K562 (cell line): ENCODE data around the gene FAT2. TPM values are rescaled to one million over a fixed set of nuclear protein-coding genes. Genes with fewer than 3 reads are reported as not detected.

Experiments used
- ATAC-seq: fragments of 200-7000 bp; cut with Tn5 transposase; 3 replicates; pipeline ENCODE4 v1.9.1; 2020; ENCODE audit warnings: moderate library complexity
- BruUV-seq: library from RNA; stranded (reverse); fragments of 400-500 nt; replicated peaks from 2 replicates; lab custom pipeline; 2021; lab: Mats Ljungman, UMichigan
- CTCF ChIA-PET: fragments of 300-600 bp; formaldehyde crosslinking; extraction: SDS; loops from one replicate; lab custom pipeline; 2021; ENCODE audit warnings: low intra/inter-chr PET ratio; lab: Yijun Ruan, JAX
- POLR2A ChIA-PET: fragments of 300-600, 350-650 bp; sonication (Branson Sonifier 250); formaldehyde crosslinking; extraction: SDS; loops from one replicate; lab custom pipeline; 2021; ENCODE audit warnings: antibody characterized with exemption, inconsistent platforms; lab: Yijun Ruan, JAX
- DNase-seq, 4 experiments: peaks; one replicate each; pipeline versions ENCODE4 v3.0.0 to v3.0.0-alpha.2; 2011 to 2018; ENCODE audit warnings: low spot score in 3 of 4, mixed read lengths in 3 of 4; ENCODE audit errors: extremely low read depth in 1 of 4
- FAIRE-seq: peaks from 2 replicates; lab custom pipeline; 2011; peaks lifted over from hg19 to GRCh38; lab: Jason Lieb, UNC
- H2AFZ ChIP-seq: 2 replicates; pipeline ENCODE4 v1.6.0; 2011; ENCODE audit warnings: low read depth, low read length, control low read depth, inconsistent platforms
- H3K27ac ChIP-seq: fragments of 200-600 bp; 3 replicates; pipeline ENCODE4 v1.8.0; 2011; ENCODE audit warnings: low read depth, mild to moderate bottlenecking, control low read depth, inconsistent platforms, low read length, moderate library complexity, mixed read lengths; ENCODE audit errors: extremely low read depth
- H3K27me3 ChIP-seq, 2 experiments: fragments of 300-600 bp in 1 of 2; 2 replicates in 1 of 2; 3 replicates in 1 of 2; pipeline versions ENCODE4 v1.6.0 to v1.8.0; 2011; ENCODE audit warnings: inconsistent platforms in 2 of 2, low read length in 2 of 2, mild to moderate bottlenecking in 1 of 2, mixed read lengths in 1 of 2, moderate library complexity in 1 of 2; ENCODE audit not compliant: control insufficient read depth in 2 of 2, insufficient read depth in 2 of 2
- H3K36me3 ChIP-seq: fragments of 300-600 bp; 3 replicates; pipeline ENCODE4 v1.8.0; 2011; ENCODE audit warnings: mild to moderate bottlenecking, low read length, inconsistent platforms; ENCODE audit not compliant: control insufficient read depth, insufficient read depth
- H3K4me1 ChIP-seq, 2 experiments: fragments of 200-600 bp in 1 of 2; replicated peaks in 1 of 2; 2 replicates in 1 of 2; 3 replicates in 1 of 2; pipeline versions ENCODE4 v1.5.1 to v1.8.0; 2011; ENCODE audit warnings: inconsistent platforms in 2 of 2, low read length in 2 of 2, mild to moderate bottlenecking in 1 of 2, mixed read lengths in 1 of 2, moderate library complexity in 1 of 2; ENCODE audit not compliant: control insufficient read depth in 2 of 2, insufficient read depth in 2 of 2
- H3K4me2 ChIP-seq: 2 replicates; pipeline ENCODE4 v1.6.1; 2011; ENCODE audit warnings: low read length, control low read depth, inconsistent platforms, mixed read lengths; ENCODE audit not compliant: insufficient read depth
- H3K4me3 ChIP-seq: fragments of 200-600 bp; sonication (generic), shearing (Covaris generic); 2 replicates; pipeline ENCODE4 v1.5.1; 2016; ENCODE audit warnings: control low read depth, inconsistent platforms
- H3K79me2 ChIP-seq: fragments of 200-600 bp; 3 replicates; pipeline ENCODE4 v1.8.0; 2011; ENCODE audit warnings: low read length, inconsistent platforms; ENCODE audit not compliant: control insufficient read depth, insufficient read depth
- H3K9ac ChIP-seq, 2 experiments: 2 replicates each; pipeline versions ENCODE4 v1.6.0 to v1.6.1; 2011; ENCODE audit warnings: low read depth in 2 of 2, low read length in 2 of 2, control low read depth in 1 of 2, inconsistent platforms in 1 of 2, mild to moderate bottlenecking in 1 of 2, mixed read lengths in 1 of 2; ENCODE audit not compliant: insufficient read depth in 1 of 2
- H3K9me1 ChIP-seq: one replicate; pipeline ENCODE4 v1.6.0; 2011; ENCODE audit warnings: inconsistent platforms, mild to moderate bottlenecking, low read length, moderate library complexity; ENCODE audit not compliant: control insufficient read depth, insufficient read depth
- H3K9me3 ChIP-seq: replicated peaks from 2 replicates; pipeline ENCODE4 v1.5.1; 2011; ENCODE audit warnings: low read depth, low read length, inconsistent platforms; ENCODE audit not compliant: control insufficient read depth, insufficient read depth
- H4K20me1 ChIP-seq: replicated peaks from 2 replicates; pipeline ENCODE4 v1.6.1; 2011; ENCODE audit warnings: low read length, inconsistent platforms, mixed read lengths; ENCODE audit not compliant: control insufficient read depth, insufficient read depth
- ARID2 ChIP-seq: fragments of 450-650 bp; IDR thresholded peaks from 2 replicates; pipeline ENCODE4 v1.6.1; 2017; ENCODE audit warnings: antibody characterized with exemption, mild to moderate bottlenecking
- BCLAF1 ChIP-seq, 2 experiments: fragments of 450-650 bp in 1 of 2; IDR thresholded peaks; 2 replicates each; pipeline ENCODE4 v1.6.1; 2011 to 2017; ENCODE audit warnings: low read depth in 2 of 2, antibody characterized with exemption in 1 of 2, borderline replicate concordance in 1 of 2, low read length in 1 of 2, mild to moderate bottlenecking in 1 of 2, mixed read lengths in 1 of 2; ENCODE audit not compliant: control insufficient read depth in 1 of 2
- CCNT2 ChIP-seq: IDR thresholded peaks from 2 replicates; pipeline ENCODE4 v1.6.1; 2011; ENCODE audit warnings: borderline replicate concordance, low read depth, mild to moderate bottlenecking, moderate library complexity, mixed read lengths, low read length; ENCODE audit not compliant: insufficient read length; ENCODE audit errors: extremely low read depth
- CHD4 ChIP-seq: fragments of 200-600 bp; sonication (generic); IDR thresholded peaks from 3 replicates; pipeline ENCODE4 v1.6.1; 2012; ENCODE audit warnings: low read depth, mild to moderate bottlenecking, mixed read lengths, low read length, inconsistent platforms; ENCODE audit not compliant: insufficient read depth, insufficient replicate concordance, poor library complexity, severe bottlenecking
- FOXK1 ChIP-seq: sonication (generic); formaldehyde crosslinking; IDR thresholded peaks from 2 replicates; pipeline ENCODE4 v1.8.0; 2022; ENCODE audit warnings: missing genetic modification reagents, mild to moderate bottlenecking, borderline replicate concordance
- GATAD2B ChIP-seq: fragments of 450-650 bp; IDR thresholded peaks from 2 replicates; pipeline ENCODE4 v1.6.1; 2017; ENCODE audit warnings: mild to moderate bottlenecking, borderline replicate concordance
- NFXL1 ChIP-seq: fragments of 450-650 bp; formaldehyde crosslinking; IDR thresholded peaks from 2 replicates; pipeline ENCODE4 v1.4.0; 2021; ENCODE audit warnings: mild to moderate bottlenecking
- RNF2 ChIP-seq: sonication (generic); IDR thresholded peaks from 2 replicates; pipeline ENCODE4 v1.6.1; 2016
- RUNX1 ChIP-seq: sonication (generic); IDR thresholded peaks from 2 replicates; pipeline ENCODE4 v1.6.1; 2016; ENCODE audit warnings: antibody characterized with exemption, low read depth
- STAT5A ChIP-seq: IDR thresholded peaks from 2 replicates; pipeline ENCODE4 v1.6.1; 2012; ENCODE audit warnings: low read length, inconsistent platforms, borderline replicate concordance
- TCF15 ChIP-seq: fragments of 250-450 bp; sonication (Bioruptor Pico); IDR thresholded peaks from 2 replicates; pipeline ENCODE4 v1.8.0; 2022; ENCODE audit warnings: moderate library complexity, mild to moderate bottlenecking, inconsistent platforms
- ZNF263 ChIP-seq: sonication (generic); formaldehyde crosslinking; IDR thresholded peaks from 2 replicates; pipeline ENCODE4 v1.8.0; 2022; ENCODE audit warnings: mild to moderate bottlenecking, missing genetic modification reagents, borderline replicate concordance
- ZNF408 ChIP-seq: fragments of 250-450 bp; sonication (Bioruptor Pico); IDR thresholded peaks from 2 replicates; pipeline ENCODE4 v1.4.0; 2020; ENCODE audit warnings: low read depth, mild to moderate bottlenecking, moderate library complexity
- ZNF518B ChIP-seq: fragments of 250-450 bp; sonication (Bioruptor Pico); IDR thresholded peaks from 2 replicates; pipeline ENCODE4 v1.5.0; 2021; ENCODE audit warnings: mild to moderate bottlenecking, moderate library complexity
- WGBS: fragments of 100-300 bp; shearing (Covaris generic); methylation state at CpG from one replicate; pipeline ENCODE4 v1.1.6; 2016; ENCODE audit warnings: low coverage, mixed read lengths; ENCODE audit not compliant: insufficient coverage; ENCODE audit errors: missing lambda C conversion rate; 5-methylcytosine and 5-hydroxymethylcytosine counted together
- in situ Hi-C: fragments of 300-500 bp; cut with MboI; formaldehyde crosslinking; loops from 4 replicates; pipeline ENCODE4 v1.15.0; 2018; ENCODE audit warnings: inconsistent platforms, mixed read lengths
- intact Hi-C: fragments of 100-400 bp; cut with micrococcal nuclease; formaldehyde crosslinking; loops from 2 replicates; pipeline ENCODE4 v1.14.2; 2022
- polyA plus RNA-seq, 8 experiments: library from polyadenylated mRNA; depleted of rRNA in 4 of 8; stranded (reverse) in 5 of 8; unstranded in 3 of 8; fragments of >200 nt; fragmentation: Nextera tagmentation in 2 of 8; fragmentation: Illumina TruSeq in 1 of 8; extraction: Ambion mirVana in 2 of 8; extraction: Trizol in 1 of 8; gene quantifications; 2 replicates each; pipeline versions ENCODE4 v1.2.1 to v1.2.3, GENCODE V29; 2011 to 2014; ENCODE audit warnings: inconsistent platforms in 1 of 8, missing spikeins in 1 of 8
- total RNA-seq, 7 experiments: library from RNA; depleted of rRNA in 6 of 7; stranded (reverse); fragments of >200 nt in 6 of 7; fragmentation: Illumina TruSeq in 2 of 7; extraction: Trizol in 2 of 7; gene quantifications; 2 replicates each; pipeline versions ENCODE4 v1.2.1 to v1.2.3, GENCODE V29; 2011 to 2021; ENCODE audit warnings: low replicate concordance in 1 of 7
- TF ChIP-seq, protein P1 (sequence below): fragments of 250-450 bp; sonication (Bioruptor Pico); IDR thresholded peaks from 2 replicates; pipeline ENCODE4 v1.5.0; 2021

The FAT2 gene
- total and polyA plus RNA-seq, 9 of the 15 experiments (the other 6 are each of a cell fraction or from before 2014, with no cell fraction given): not detected

DNA sequence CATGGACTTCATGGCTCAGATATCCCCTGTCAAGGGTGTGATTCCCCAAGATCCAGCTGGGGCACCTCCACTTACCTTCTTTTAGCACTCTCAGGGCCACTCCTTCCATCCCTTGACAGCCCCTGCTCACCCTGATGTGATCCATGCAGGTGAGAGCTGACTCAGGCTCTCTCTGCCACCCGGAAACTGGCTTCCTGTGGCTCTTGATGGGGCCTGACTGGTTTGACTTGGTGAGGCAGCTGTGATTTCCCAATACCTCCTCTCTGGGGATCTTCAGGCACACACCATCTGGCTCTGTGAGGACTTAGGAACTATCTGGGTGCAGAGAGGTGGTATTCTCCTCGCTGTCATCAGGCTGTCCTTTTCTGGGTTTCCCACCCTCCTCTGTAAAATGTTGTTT, 7.9 kb upstream of the FAT2 start:
- ATAC-seq: no peak
- Histone ChIP-seq H3K36me3 (no peaks in the 10 kb centered on the region), H4K20me1 (no peaks in the 10 kb centered on the region), H3K9me3 (no peaks in the 10 kb centered on the region), H3K9ac (0 out of 4 replicates have a peak overlapping the region, but pooled peaks of 1 of the 2 experiments have one; percentile 15), H3K4me3 (no peak overlapping the region), H3K9me1 (no peaks in the 10 kb centered on the region), H2AFZ (no peak overlapping the region), H3K27me3 (peaks cover 5 to 28% of the 10 kb centered on the region in 2 experiments; a peak in 4 of 5 replicates), H3K4me2 (no peak overlapping the region), H3K27ac (no peak overlapping the region), H3K4me1 (no peaks in the 10 kb centered on the region; a peak in 1 of 5 replicates), H3K79me2 (no peaks in the 10 kb centered on the region)
- BruUV-seq: no TSS peak
- intact Hi-C loops: no loop called here
- FAIRE-seq: no peak
- POLR2A ChIA-PET: interaction anchor here (0.6 kb wide), 1 partner anchor 12 kb away, joined by 3 read pairs; no protein-coding TSS in a partner anchor
- in situ Hi-C loops: no loop called here
- 0% methylated on average over 2 of the region's 2 CpGs for WGBS
- CTCF ChIA-PET: no interaction called here
- DNase-seq: no peak
- no peak for TF ChIP-seq GATAD2B
- no peak for TF ChIP-seq ZNF518B (CRISPR knock-in tag)
- no peak for TF ChIP-seq BCLAF1 (IDR thresholded peaks at IDR 0.05; ENCODE audit: borderline replicate concordance in 1 of 2, control insufficient read depth in 1 of 2, low read depth in 2 of 2, low read length in 1 of 2)
- no peak for TF ChIP-seq TCF15 (CRISPR knock-in tag)
- no peak for TF ChIP-seq RUNX1
- TF ChIP-seq, protein P1, sequence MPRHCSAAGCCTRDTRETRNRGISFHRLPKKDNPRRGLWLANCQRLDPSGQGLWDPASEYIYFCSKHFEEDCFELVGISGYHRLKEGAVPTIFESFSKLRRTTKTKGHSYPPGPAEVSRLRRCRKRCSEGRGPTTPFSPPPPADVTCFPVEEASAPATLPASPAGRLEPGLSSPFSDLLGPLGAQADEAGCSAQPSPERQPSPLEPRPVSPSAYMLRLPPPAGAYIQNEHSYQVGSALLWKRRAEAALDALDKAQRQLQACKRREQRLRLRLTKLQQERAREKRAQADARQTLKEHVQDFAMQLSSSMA (CRISPR knock-in tag): no peak
- no peak for TF ChIP-seq STAT5A
- no peak for TF ChIP-seq ZNF263
- no peak for TF ChIP-seq CHD4
- TF ChIP-seq NFXL1 (CRISPR knock-in tag): no peak
- TF ChIP-seq ARID2: no peak
- TF ChIP-seq RNF2: no peak
- no peak for TF ChIP-seq FOXK1 (CRISPR knock-in tag)
- no peak for TF ChIP-seq CCNT2
- TF ChIP-seq ZNF408 (CRISPR knock-in tag): no peak
